GM12878 (cell line): ENCODE measurements around the gene PKD1L1. TPM values are rescaled to one million over a fixed set of nuclear protein-coding genes. Genes with fewer than 3 reads are reported as not detected.
A peak's percentile ranks its signal among the peaks of the same experiment; 100 is the strongest.

ENCODE experiments used
- ATAC-seq: fragments of 200-7000 bp; cut with Tn5 transposase; 3 replicates; pipeline ENCODE4 v1.9.1; 2020; ENCODE audit warnings: mild to moderate bottlenecking, moderate library complexity
- Bru-seq: library from RNA; stranded (reverse); fragments of 400-500 nt; gene quantifications from one replicate; lab custom pipeline; 2021; lab: Mats Ljungman, UMichigan
- BruChase-seq, 2 experiments: library from RNA; stranded (reverse); fragments of 400-500 nt; gene quantifications; one replicate each; lab custom pipeline; 2021; lab: Mats Ljungman, UMichigan
- BruUV-seq: library from RNA; stranded (reverse); fragments of 400-500 nt; replicated peaks from 2 replicates; lab custom pipeline; 2021; lab: Mats Ljungman, UMichigan
- CTCF ChIA-PET: fragments of 300-600 bp; sonication (Branson Sonifier 250); formaldehyde crosslinking; extraction: SDS; loops from one replicate; lab custom pipeline; 2021; ENCODE audit warnings: inconsistent platforms; lab: Yijun Ruan, JAX
- POLR2A ChIA-PET: fragments of 350-600 bp; formaldehyde crosslinking; extraction: SDS; loops from one replicate; lab custom pipeline; 2021; ENCODE audit warnings: inconsistent platforms; lab: Charles Lee
- RAD21 ChIA-PET: fragments of 300-600 bp; sonication (Branson Sonifier 250); formaldehyde crosslinking; loops from one replicate; lab custom pipeline; 2023; ENCODE audit warnings: antibody characterized with exemption; ENCODE audit not compliant: unreplicated experiment; lab: Charles Lee
- SMC1A ChIA-PET: fragments of 300-600 bp; sonication (Branson Sonifier 250); formaldehyde crosslinking; loops from one replicate; lab custom pipeline; 2023; ENCODE audit not compliant: unreplicated experiment, uncharacterized antibody; lab: Charles Lee
- DNase-seq: peaks from one replicate; pipeline ENCODE4 v3.0.0-alpha.2; 2011; ENCODE audit warnings: low read depth, low spot score
- FAIRE-seq: peaks from 3 replicates; lab custom pipeline; 2011; peaks lifted over from hg19 to GRCh38; lab: Jason Lieb, UNC
- H2AFZ ChIP-seq: 2 replicates; pipeline ENCODE4 v1.6.0; 2011; ENCODE audit warnings: low read depth, low read length, control low read depth; ENCODE audit not compliant: control insufficient read depth
- H3K27ac ChIP-seq: 2 replicates; pipeline ENCODE4 v1.5.1; 2011; ENCODE audit warnings: control low read depth; ENCODE audit not compliant: control insufficient read depth, insufficient read depth
- H3K27me3 ChIP-seq, 2 experiments: replicated peaks in 1 of 2; 2 replicates each; pipeline versions ENCODE4 v1.6.0 to v1.6.1; 2011; ENCODE audit warnings: low read length in 1 of 2; ENCODE audit not compliant: control insufficient read depth in 2 of 2, insufficient read depth in 2 of 2
- H3K36me3 ChIP-seq, 2 experiments: 2 replicates each; pipeline ENCODE4 v1.5.1; 2011; ENCODE audit warnings: low read length in 1 of 2; ENCODE audit not compliant: control insufficient read depth in 2 of 2, insufficient read depth in 2 of 2
- H3K4me1 ChIP-seq: 2 replicates; pipeline ENCODE4 v1.6.1; 2011; ENCODE audit warnings: mild to moderate bottlenecking, low read length, moderate library complexity, mixed read lengths; ENCODE audit not compliant: control insufficient read depth, insufficient read depth
- H3K4me2 ChIP-seq: 2 replicates; pipeline ENCODE4 v1.6.0; 2011; ENCODE audit warnings: control low read depth; ENCODE audit not compliant: control insufficient read depth, insufficient read depth
- H3K4me3 ChIP-seq: fragments of 200-600 bp; sonication (generic); 2 replicates; pipeline ENCODE4 v1.5.1; 2016
- H3K79me2 ChIP-seq: 2 replicates; pipeline ENCODE4 v1.6.0; 2011; ENCODE audit warnings: low read length; ENCODE audit not compliant: control insufficient read depth, insufficient read depth
- H3K9ac ChIP-seq: 2 replicates; pipeline ENCODE4 v1.8.0; 2011; ENCODE audit warnings: low read length, control low read depth, mixed read lengths; ENCODE audit not compliant: control insufficient read depth, insufficient read depth
- H3K9me3 ChIP-seq: replicated peaks from 3 replicates; pipeline ENCODE4 v1.5.1; 2011; ENCODE audit warnings: mild to moderate bottlenecking, low read length; ENCODE audit not compliant: control insufficient read depth, insufficient read depth
- H4K20me1 ChIP-seq: 2 replicates; pipeline ENCODE4 v1.6.0; 2011; ENCODE audit not compliant: control insufficient read depth, insufficient read depth
- IRF4 ChIP-seq: IDR thresholded peaks from 2 replicates; pipeline ENCODE4 v1.6.1; 2011; ENCODE audit warnings: low read depth, low read length
- PBX3 ChIP-seq: IDR thresholded peaks from 2 replicates; pipeline ENCODE4 v1.6.1; 2011; ENCODE audit warnings: mild to moderate bottlenecking, low read depth, low read length, moderate library complexity; ENCODE audit not compliant: insufficient replicate concordance
- PRDM15 ChIP-seq: fragments of 450-650 bp; formaldehyde crosslinking; IDR thresholded peaks from 2 replicates; pipeline ENCODE4 v1.4.0; 2020; ENCODE audit warnings: mild to moderate bottlenecking, moderate library complexity
- RBBP5 ChIP-seq: fragments of 200-600 bp; sonication (generic); conservative IDR thresholded peaks from 2 replicates; pipeline ENCODE4 v1.6.1; 2016
- SMARCA5 ChIP-seq: fragments of 450-650 bp; IDR thresholded peaks from 2 replicates; pipeline ENCODE4 v1.6.1; 2017; ENCODE audit warnings: mild to moderate bottlenecking
- SREBF2 ChIP-seq: IDR thresholded peaks from 2 replicates; pipeline ENCODE4 v1.6.1; 2012; ENCODE audit warnings: mild to moderate bottlenecking, low read length
- ZBTB11 ChIP-seq: fragments of 450-650 bp; formaldehyde crosslinking; IDR thresholded peaks from 2 replicates; pipeline ENCODE4 v1.5.0; 2022; ENCODE audit warnings: mild to moderate bottlenecking, missing genetic modification characterization
- WGBS: methylation state at CpG from one replicate; pipeline ENCODE4 v1.1.6; 2016; ENCODE audit warnings: low lambda C conversion rate; ENCODE audit not compliant: insufficient replicate concordance, insufficient coverage; ENCODE audit errors: missing lambda C conversion rate; 5-methylcytosine and 5-hydroxymethylcytosine counted together
- in situ Hi-C: fragments of 300-500 bp; cut with MboI; formaldehyde crosslinking; loops from 9 replicates; pipeline ENCODE4 v1.14.3; 2018; ENCODE audit warnings: mixed read lengths
- intact Hi-C: fragments of 100-400 bp; cut with micrococcal nuclease; formaldehyde crosslinking; loops from one replicate; pipeline ENCODE4 v1.14.2; 2022; ENCODE audit not compliant: unreplicated experiment
- long read RNA-seq, 2 experiments: library from polyadenylated mRNA; unstranded; transcript quantifications; one replicate each; pipeline ENCODE4 v2.0.0, GENCODE V29; 2019 to 2020
- polyA minus RNA-seq, 3 experiments: library from RNA; depleted of rRNA, polyadenylated mRNA; stranded (reverse); fragments of >200 nt; gene quantifications; 2 replicates each; pipeline ENCODE4 v1.2.3, GENCODE V29; 2011
- polyA plus RNA-seq, 11 experiments: library from polyadenylated mRNA; depleted of rRNA in 4 of 11; unstranded in 6 of 11; stranded (reverse) in 5 of 11; fragments of >200 nt; fragmentation: Nextera tagmentation in 4 of 11; fragmentation: Illumina TruSeq in 1 of 11; extraction: Ambion mirVana in 4 of 11; extraction: Trizol in 1 of 11; gene quantifications; 1 replicate in 1 of 11; 2 replicates in 10 of 11; pipeline versions ENCODE4 v1.2.1 to v1.2.3, GENCODE V29; 2011 to 2016; ENCODE audit warnings: inconsistent platforms in 2 of 11, missing spikeins in 2 of 11, low read depth in 1 of 11
- total RNA-seq, 4 experiments: library from RNA; depleted of rRNA in 3 of 4; stranded (reverse); fragments of >200 nt in 3 of 4; fragmentation: Illumina TruSeq in 1 of 4; extraction: Trizol in 1 of 4; gene quantifications; 2 replicates each; pipeline versions ENCODE4 v1.2.1 to v1.2.3, GENCODE V29; 2013 to 2021
- TF ChIP-seq, protein P1 (sequence below): fragments of 150-350 bp; IDR thresholded peaks from 2 replicates; pipeline ENCODE4 v1.6.1; 2014; ENCODE audit warnings: mild to moderate bottlenecking, low read depth, low read length

Gene PKD1L1
- 0.34 and 0.44 TPM in 2 replicates for total RNA-seq (2013; cell fraction: nucleolus; rRNA removed)
- total RNA-seq (2014; rRNA removed) (under 0.01 and 0.05 TPM in 2 replicates), total RNA-seq (2014; rRNA removed; fragmentation: Illumina TruSeq; extraction: Trizol) (0.04 and 0.05 TPM in 2 replicates), total RNA-seq (2021) (0.05 and 0.08 TPM in 2 replicates), polyA plus RNA-seq (2011; rRNA removed) (0.01 and 0.06 TPM in 2 replicates), polyA plus RNA-seq (2014; fragmentation: Illumina TruSeq; extraction: Trizol) (0.01 and 0.02 TPM in 2 replicates), polyA plus RNA-seq (2014; fragmentation: Nextera tagmentation; extraction: Ambion mirVana) (under 1 TPM in 1 of 2 experiments, not detected in 1; 0.02 TPM), polyA plus RNA-seq (2014; rRNA removed) (0.04 TPM in 1 of 2 replicates, not detected in the other), polyA plus RNA-seq (2016; fragmentation: Nextera tagmentation; extraction: Ambion mirVana) (under 1 TPM in 1 of 2 experiments, not detected in 1; 0.04 TPM), polyA minus RNA-seq (2011; rRNA and poly(A)+ RNA removed) (under 0.01 TPM in 1 of 2 replicates, not detected in the other), Bru-seq, nascent RNA (percentile 11 among the genes with signal in this experiment), BruChase-seq, experiment 1, labeled RNA remaining after a 6-hour chase (percentile 19 among the genes with signal in this experiment), BruChase-seq, experiment 2, labeled RNA remaining after a 2-hour chase (percentile 19 among the genes with signal in this experiment)
- polyA plus RNA-seq (2011; ENCODE audit: low read depth) = not detected
- polyA plus RNA-seq (2011; cell fraction: cytosol; rRNA removed) = 0.01 TPM in 1 of 2 replicates, not detected in the other
- 0.04 and 0.15 TPM in 2 replicates for polyA plus RNA-seq (2011; cell fraction: nucleus; rRNA removed)
- 0.01 TPM in 1 of 2 replicates, not detected in the other for polyA plus RNA-seq (2012)
- polyA minus RNA-seq (2011; cell fraction: cytosol; rRNA and poly(A)+ RNA removed) = not detected in 2 replicates
- under 0.01 and 0.10 TPM in 2 replicates for polyA minus RNA-seq (2011; cell fraction: nucleus; rRNA and poly(A)+ RNA removed)
- long read RNA-seq, experiment 1 = 0 reads
- long read RNA-seq, experiment 2 = 0 reads

GRCh38 chr7:47948141-47948790, at the start of gene PKD1L1:
PKD1L1 (minus strand) TSS chr7:47948466; CDS start chr7:47948440, 26 bp downstream.
- ChIA-PET SMC1A (interaction anchor here (0.8 to 1.8 kb wide), 5 partner anchors 9 to 162 kb away, joined by 3 to 6 read pairs (median 4); no protein-coding TSS in a partner anchor), RAD21 (interaction anchor here (0.6 to 1.2 kb wide), 5 partner anchors 11 to 162 kb away, joined by 3 to 6 read pairs (median 3); no protein-coding TSS in a partner anchor), POLR2A (no interaction called here), CTCF (interaction anchor here (1.1 to 2.0 kb wide), 4 partner anchors 9 to 161 kb away, joined by 3 to 10 read pairs (median 4); no protein-coding TSS in a partner anchor)
- intact Hi-C loops (no loop called here), in situ Hi-C loops (loop anchor here (25.0 kb wide), 1 partner anchor 1814 kb away; the partner anchor contains the start of gene VWC2)
- H2AFZ ChIP-seq = no peak within 1 kb of the TSS
- no peak within 1 kb of the TSS for H3K4me3 ChIP-seq
- H3K27ac ChIP-seq = no peak within 1 kb of the TSS
- no peak within 1 kb of the TSS for H3K9ac ChIP-seq
- no peaks in the 10 kb centered on the region for H3K36me3 ChIP-seq
- FAIRE-seq (no peak), ATAC-seq (no peak), DNase-seq (no peak)
- H3K79me2 ChIP-seq = no peaks in the 10 kb centered on the region
- WGBS = 61% methylated on average over 7 of the region's 7 CpGs
- no peak within 1 kb of the TSS for H3K4me2 ChIP-seq
- no peaks in the 10 kb centered on the region for H3K4me1 ChIP-seq
- H3K27me3 ChIP-seq = no peaks in the 10 kb centered on the region
- no peaks in the 10 kb centered on the region for H4K20me1 ChIP-seq
- no peaks in the 10 kb centered on the region for H3K9me3 ChIP-seq
- no TSS peak for BruUV-seq
- no peak for TF ChIP-seq PRDM15
- TF ChIP-seq RBBP5 = no peak
- no peak for TF ChIP-seq SMARCA5
- no peak for TF ChIP-seq IRF4
- no peak for TF ChIP-seq SREBF2
- TF ChIP-seq, protein P1, sequence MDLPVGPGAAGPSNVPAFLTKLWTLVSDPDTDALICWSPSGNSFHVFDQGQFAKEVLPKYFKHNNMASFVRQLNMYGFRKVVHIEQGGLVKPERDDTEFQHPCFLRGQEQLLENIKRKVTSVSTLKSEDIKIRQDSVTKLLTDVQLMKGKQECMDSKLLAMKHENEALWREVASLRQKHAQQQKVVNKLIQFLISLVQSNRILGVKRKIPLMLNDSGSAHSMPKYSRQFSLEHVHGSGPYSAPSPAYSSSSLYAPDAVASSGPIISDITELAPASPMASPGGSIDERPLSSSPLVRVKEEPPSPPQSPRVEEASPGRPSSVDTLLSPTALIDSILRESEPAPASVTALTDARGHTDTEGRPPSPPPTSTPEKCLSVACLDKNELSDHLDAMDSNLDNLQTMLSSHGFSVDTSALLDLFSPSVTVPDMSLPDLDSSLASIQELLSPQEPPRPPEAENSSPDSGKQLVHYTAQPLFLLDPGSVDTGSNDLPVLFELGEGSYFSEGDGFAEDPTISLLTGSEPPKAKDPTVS = no peak
- TF ChIP-seq ZBTB11 (CRISPR knock-in tag) = no peak
- no peak for TF ChIP-seq PBX3
